ENCODE data around the gene ARHGAP21. TPM values are rescaled to one million over a fixed set of nuclear protein-coding genes. Genes with fewer than 3 reads are reported as not detected.
A peak's percentile ranks its signal among the peaks of the same experiment; 100 is the strongest.

Gene ARHGAP21
- total RNA-seq, 1 experiment from 2014 or later: 65.7 TPM

GRCh38 chr10:24575481-24576002, 148.1 kb downstream of the ARHGAP21 start:
- DNase-seq (ENCODE audit: low read depth): no peak

- no peak for DNase-seq (ENCODE audit: low read depth)
Measured at GRCh38 chr10:24574578-24575155, 149.0 kb downstream of the ARHGAP21 start.

GRCh38 chr10:24574161-24574560, 149.5 kb downstream of the ARHGAP21 start:
- no peak for DNase-seq (ENCODE audit: low read depth)

GRCh38 chr10:24571870-24572450, 151.7 kb downstream of the ARHGAP21 start:
- DNase-seq (ENCODE audit: low read depth): no peak

DNA sequence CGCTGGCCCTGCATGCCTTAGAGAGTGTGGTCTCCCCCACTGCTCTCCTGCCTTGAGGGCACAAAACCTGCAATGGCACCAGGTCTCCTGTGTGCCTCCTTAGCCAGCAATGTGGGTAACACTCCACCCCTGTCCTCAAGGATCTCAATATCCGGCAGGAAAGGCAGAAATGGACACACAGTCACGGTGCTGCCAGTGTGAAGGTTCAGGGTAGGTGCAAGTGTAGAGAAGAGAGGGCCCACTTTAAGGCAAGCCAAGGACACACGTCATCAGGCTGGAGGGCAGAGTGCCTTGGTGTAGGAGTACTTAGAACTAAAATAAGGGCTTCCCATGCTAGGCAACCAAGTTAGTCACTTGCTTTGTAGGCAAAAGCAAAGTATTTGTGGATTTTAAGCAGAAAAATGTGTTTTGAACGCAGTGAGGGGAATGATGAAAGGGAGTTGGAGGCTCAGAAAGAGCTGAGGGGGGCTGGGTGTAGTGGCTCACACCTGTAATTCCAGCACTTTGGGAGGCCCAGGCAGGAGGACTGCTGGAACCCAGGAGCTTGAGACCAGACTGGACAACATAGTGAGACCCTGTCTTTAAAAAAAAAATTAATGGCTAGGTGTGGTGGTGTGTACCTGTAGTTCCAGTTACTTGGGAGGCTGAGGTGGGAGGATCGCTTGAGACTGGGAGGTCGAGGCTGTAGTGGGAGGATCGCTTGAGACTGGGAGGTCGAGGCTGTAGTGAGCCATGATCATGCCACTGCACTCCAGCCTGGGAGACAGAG, 152.8 kb downstream of the ARHGAP21 start:
- DNase-seq (ENCODE audit: low read depth): no peak

- DNase-seq (ENCODE audit: low read depth): no peak
Measured at GRCh38 chr10:24569828-24570657, 153.6 kb downstream of the ARHGAP21 start.

GRCh38 chr10:24569330-24569796, 154.3 kb downstream of the ARHGAP21 start:
- no peak for DNase-seq (ENCODE audit: low read depth)

GRCh38 chr10:24568042-24568441, 155.6 kb downstream of the ARHGAP21 start:
- no peak for DNase-seq (ENCODE audit: low read depth)

- DNase-seq (ENCODE audit: low read depth): peak; percentile 32
Measured at GRCh38 chr10:24561453-24561852, 162.2 kb downstream of the ARHGAP21 start.

DNA sequence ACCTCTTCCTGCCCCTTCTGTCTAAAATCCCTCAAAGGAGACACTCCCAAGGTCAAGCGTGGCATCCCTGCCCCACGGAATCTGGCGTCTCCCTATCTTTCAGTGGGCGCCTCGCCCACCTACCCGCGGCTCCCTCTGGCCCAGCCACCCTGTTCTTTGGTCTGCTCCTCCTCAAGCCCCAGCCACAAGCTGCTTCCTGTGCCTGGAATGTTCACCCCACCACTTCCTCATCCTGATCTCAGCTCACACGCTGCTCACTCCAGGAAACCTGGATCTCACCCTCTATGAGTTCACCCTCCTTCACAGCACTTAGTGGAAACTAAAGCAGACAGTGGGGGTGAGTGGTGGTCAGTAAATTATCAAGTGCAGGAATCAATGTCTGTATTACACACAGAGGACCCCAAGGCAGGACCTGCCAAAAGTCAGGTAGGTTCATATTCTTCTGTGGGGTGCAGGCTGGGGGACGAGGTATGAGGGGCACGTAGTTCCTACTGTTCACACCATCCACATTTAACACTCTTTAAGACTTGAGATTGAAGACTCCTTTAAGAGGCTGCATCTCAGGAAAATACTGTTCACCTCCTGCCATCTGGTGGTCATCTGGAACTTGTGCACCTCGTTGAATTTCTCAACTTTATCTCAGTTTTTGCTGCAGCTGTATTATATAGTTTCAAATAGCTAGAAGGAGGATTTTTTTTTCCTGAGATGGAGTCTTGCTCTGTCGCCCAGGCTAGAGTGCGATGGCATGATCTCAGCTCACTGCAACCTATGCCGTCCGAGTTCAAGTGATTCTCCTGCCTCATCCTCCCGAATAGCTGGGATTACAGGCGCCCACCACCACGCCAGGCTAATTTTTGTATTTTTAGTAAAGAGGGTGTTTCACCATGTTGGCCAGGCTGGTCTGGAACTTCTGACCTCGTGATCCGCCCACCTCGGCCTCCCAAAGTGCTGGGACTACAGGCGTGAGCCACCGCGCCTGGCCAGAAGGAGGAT, 166.6 kb downstream of the ARHGAP21 start:
- DNase-seq (ENCODE audit: low read depth): peak; percentile 65

DNA sequence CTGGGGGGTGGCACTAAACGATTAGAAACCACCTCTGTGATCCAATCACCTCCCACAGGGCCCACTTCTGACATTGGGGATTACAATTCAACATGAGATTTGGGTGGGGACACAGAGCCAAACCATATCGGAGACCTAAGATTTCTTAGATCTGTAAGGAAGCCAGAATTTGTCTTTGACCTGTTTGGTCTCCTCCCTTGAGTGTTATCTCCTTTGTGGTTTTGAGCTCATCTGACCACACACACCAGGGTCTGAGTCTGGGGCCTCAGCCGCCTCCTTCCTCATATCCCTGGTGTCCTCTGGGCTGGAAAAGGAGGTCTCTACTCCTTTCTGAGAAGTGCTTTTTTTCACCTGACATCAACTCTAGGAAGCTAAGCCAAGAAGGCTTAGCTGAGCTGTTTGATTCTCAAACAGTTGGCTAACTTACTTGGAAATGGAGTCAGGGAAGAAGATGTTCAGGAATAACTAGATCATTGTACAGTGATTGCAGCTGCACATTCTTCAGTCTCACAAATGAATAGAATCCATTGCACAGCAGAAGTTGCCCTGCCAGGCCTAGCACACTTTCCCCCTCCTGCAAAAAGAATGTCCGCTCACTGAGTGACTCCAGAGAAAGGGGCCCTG, 167.4 kb downstream of the ARHGAP21 start:
- no peak for DNase-seq (ENCODE audit: low read depth)

- no peak for DNase-seq (ENCODE audit: low read depth)
Measured at GRCh38 chr10:24554036-24554435, 169.7 kb downstream of the ARHGAP21 start.

- DNase-seq (ENCODE audit: low read depth): no peak
Measured at GRCh38 chr10:24553051-24553612, 170.6 kb downstream of the ARHGAP21 start.

DNA sequence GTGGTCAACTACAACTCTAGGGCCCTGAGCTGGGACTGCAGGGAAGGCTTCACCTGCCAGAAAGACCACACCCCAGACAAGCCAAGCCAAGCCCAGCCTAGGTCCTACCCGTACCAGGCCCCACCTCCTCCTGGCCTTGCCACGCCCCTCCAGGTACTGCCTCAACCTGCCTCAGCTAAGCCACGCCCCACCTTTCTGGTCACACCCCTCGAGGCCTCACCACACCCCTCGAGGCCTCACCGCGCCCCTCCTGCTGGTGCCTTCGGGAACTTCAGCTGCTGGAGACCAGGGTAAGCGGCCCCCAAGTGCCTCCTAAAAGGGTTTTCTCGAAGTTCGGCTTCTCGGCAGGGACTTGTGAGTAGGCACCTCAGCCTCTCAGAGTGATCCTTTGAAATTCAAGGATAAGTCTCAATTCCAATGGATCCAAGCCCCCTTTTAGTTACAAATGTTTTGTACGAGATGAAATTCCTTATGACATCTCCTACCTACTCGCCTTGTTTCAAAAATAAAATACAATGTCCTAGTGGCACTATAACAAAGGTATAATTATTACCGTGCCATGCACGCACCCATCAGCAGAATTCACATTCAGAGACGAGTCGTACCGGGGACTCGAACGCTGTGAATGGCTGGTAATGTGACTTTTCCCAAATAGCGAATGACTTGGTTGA, 171.2 kb downstream of the ARHGAP21 start:
- DNase-seq (ENCODE audit: low read depth): peak; percentile 2

GRCh38 chr10:24551161-24551560, 172.5 kb downstream of the ARHGAP21 start:
- no peak for DNase-seq (ENCODE audit: low read depth)

DNA sequence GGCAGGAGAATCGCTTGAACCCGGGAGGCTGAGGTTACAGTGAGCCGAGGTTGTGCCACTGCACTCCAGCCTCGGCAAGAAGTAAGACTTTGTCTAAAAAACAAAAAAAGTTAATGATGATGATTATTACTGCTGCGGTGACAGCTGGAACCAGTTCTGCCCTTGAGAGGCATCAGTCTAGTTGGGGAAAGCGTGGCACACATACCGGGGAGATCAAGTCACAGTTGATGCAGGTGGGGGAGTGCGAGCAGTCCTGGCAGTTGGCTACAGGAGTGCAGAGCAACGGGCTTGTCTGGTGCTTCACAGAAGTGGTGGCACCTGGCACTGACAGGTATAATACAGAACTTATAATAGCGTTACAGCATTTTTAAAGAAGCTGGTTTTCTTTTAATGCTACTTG, 173.0 kb downstream of the ARHGAP21 start:
- DNase-seq (ENCODE audit: low read depth): no peak

DNA sequence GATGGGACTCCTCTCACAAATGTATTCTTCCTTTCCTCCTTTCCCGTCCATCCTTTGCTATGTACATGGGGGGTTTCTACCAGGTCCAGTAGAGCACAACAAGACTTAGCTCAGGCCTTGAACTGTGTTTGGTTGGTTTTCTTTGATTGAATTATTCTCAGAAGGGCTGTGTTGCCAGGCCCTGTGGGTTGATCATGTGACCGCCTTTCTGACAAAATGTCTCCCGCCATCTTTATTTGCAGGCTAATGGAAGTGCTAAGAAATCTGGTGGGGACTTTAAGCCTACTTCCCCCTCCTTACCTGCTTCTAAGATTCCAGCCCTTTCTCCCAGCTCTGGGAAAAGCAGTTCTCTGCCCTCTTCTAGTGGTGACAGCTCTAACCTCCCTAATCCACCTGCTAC, 178.1 kb downstream of the ARHGAP21 start:
- DNase-seq (ENCODE audit: low read depth): no peak

GRCh38 chr10:24544776-24545175, 178.9 kb downstream of the ARHGAP21 start:
- no peak for DNase-seq (ENCODE audit: low read depth)

All from LHCN-M2 (cell line).